Calu3 (cell line): ENCODE measurements around the gene ANKRD60. TPM values are rescaled to one million over a fixed set of nuclear protein-coding genes. Genes with fewer than 3 reads are reported as not detected.

Experiments used
- BruUV-seq: library from RNA; stranded (reverse); fragments of 400-500 nt; replicated peaks from 2 replicates; lab custom pipeline; 2021; lab: Mats Ljungman, UMichigan
- CTCF ChIA-PET: fragments of 300-600 bp; sonication (Branson Sonifier 250); formaldehyde crosslinking; loops from one replicate; lab custom pipeline; 2022; ENCODE audit warnings: antibody characterized with exemption; lab: Charles Lee
- DNase-seq: peaks from one replicate; pipeline ENCODE4 v3.0.0; 2022
- H3K27ac Mint-ChIP-seq: one replicate; pipeline ENCODE4 v1.8.0; 2022; ENCODE audit warnings: mixed read lengths; ENCODE audit not compliant: unreplicated experiment
- H3K27me3 Mint-ChIP-seq: one replicate; pipeline ENCODE4 v1.8.0; 2022; ENCODE audit warnings: mixed read lengths; ENCODE audit not compliant: unreplicated experiment
- H3K36me3 Mint-ChIP-seq: one replicate; pipeline ENCODE4 v1.8.0; 2022; ENCODE audit warnings: mild to moderate bottlenecking, moderate library complexity, mixed read lengths; ENCODE audit not compliant: insufficient read depth, unreplicated experiment
- H3K4me1 Mint-ChIP-seq: one replicate; pipeline ENCODE4 v1.8.0; 2022; ENCODE audit warnings: mild to moderate bottlenecking, low read depth, mixed read lengths; ENCODE audit not compliant: unreplicated experiment
- H3K4me3 Mint-ChIP-seq: one replicate; pipeline ENCODE4 v1.8.0; 2022; ENCODE audit warnings: mild to moderate bottlenecking, low read depth, moderate library complexity, mixed read lengths; ENCODE audit not compliant: unreplicated experiment
- H3K9me3 Mint-ChIP-seq: one replicate; pipeline ENCODE4 v1.8.0; 2022; ENCODE audit warnings: low read depth, mixed read lengths; ENCODE audit not compliant: unreplicated experiment
- CTCF ChIP-seq: fragments of 200-600 bp; IDR thresholded peaks from one replicate; pipeline ENCODE4 v1.8.0; 2022; ENCODE audit warnings: antibody characterized with exemption; ENCODE audit not compliant: unreplicated experiment
- intact Hi-C: fragments of 100-400 bp; cut with micrococcal nuclease; formaldehyde crosslinking; loops from one replicate; pipeline ENCODE4 v1.10.0; 2022; ENCODE audit not compliant: unreplicated experiment
- total RNA-seq: library from RNA; stranded (reverse); gene quantifications from 2 replicates; pipeline ENCODE4 v1.2.3, GENCODE V29; 2022

ANKRD60 gene
- total RNA-seq, 1 experiment from 2014 or later = not detected

- no peak overlapping the region for H3K27ac Mint-ChIP-seq
- DNase-seq = no peak
- H3K36me3 Mint-ChIP-seq = peaks cover 12% of the 10 kb centered on the region
- CTCF ChIA-PET = interaction anchor here (0.5 to 0.7 kb wide), 3 partner anchors 62 to 690 kb away, joined by 3 to 4 read pairs (median 3); no protein-coding TSS in a partner anchor
- TF ChIP-seq CTCF = no peak
- H3K27me3 Mint-ChIP-seq = peaks cover 81% of the 10 kb centered on the region
- H3K4me1 Mint-ChIP-seq = no peaks in the 10 kb centered on the region
- no TSS peak for BruUV-seq
- no peak overlapping the region for H3K4me3 Mint-ChIP-seq
- intact Hi-C loops = no loop called here
- no peaks in the 10 kb centered on the region for H3K9me3 Mint-ChIP-seq
These were observed 3.5 kb downstream of the ANKRD60 start for GRCh38 chr20:58224974-58225373.

GRCh38 chr20:58224097-58224496, 4.4 kb downstream of the ANKRD60 start:
- CTCF ChIA-PET = interaction anchor here (0.7 kb wide), 1 partner anchor 594 kb away, joined by 3 read pairs; no protein-coding TSS in a partner anchor
- DNase-seq = no peak
- Mint-ChIP-seq H3K36me3 (peaks cover 12% of the 10 kb centered on the region), H3K9me3 (peaks cover 2% of the 10 kb centered on the region), H3K27ac (no peak overlapping the region), H3K4me3 (no peak overlapping the region), H3K27me3 (peaks cover 90% of the 10 kb centered on the region), H3K4me1 (peaks cover 6% of the 10 kb centered on the region)
- BruUV-seq = no TSS peak
- intact Hi-C loops = no loop called here
- TF ChIP-seq CTCF = no peak

GRCh38 chr20:58223358-58223941, 5.0 kb downstream of the ANKRD60 start:
- H3K36me3 Mint-ChIP-seq = peaks cover 12% of the 10 kb centered on the region

GRCh38 chr20:58222446-58222845, 6.0 kb downstream of the ANKRD60 start:
- CTCF ChIA-PET = no interaction called here
- Mint-ChIP-seq H3K27me3 (peaks cover 100% of the 10 kb centered on the region), H3K4me1 (peaks cover 10% of the 10 kb centered on the region), H3K27ac (no peak overlapping the region), H3K36me3 (peaks cover 4% of the 10 kb centered on the region), H3K4me3 (no peak overlapping the region), H3K9me3 (peaks cover 4% of the 10 kb centered on the region)
- no peak for TF ChIP-seq CTCF
- intact Hi-C loops = no loop called here
- no peak for DNase-seq
- BruUV-seq = no TSS peak

More at GRCh38 chr20:58223358-58223941, 5.0 kb downstream of the ANKRD60 start:
- Mint-ChIP-seq H3K9me3 (peaks cover 4% of the 10 kb centered on the region), H3K4me1 (peaks cover 10% of the 10 kb centered on the region), H3K27ac (no peak overlapping the region), H3K4me3 (no peak overlapping the region), H3K27me3 (peaks cover 96% of the 10 kb centered on the region)
- DNase-seq = no peak
- intact Hi-C loops = no loop called here
- BruUV-seq = no TSS peak
- CTCF ChIA-PET = no interaction called here
- TF ChIP-seq CTCF = no peak
